Esophagus squamous epithelium (tissue), 4 donors: ENCODE results near the gene CDKAL1.

Experiments used
- CTCF ChIP-seq, 6 experiments: fragments of 450-650 bp in 4 of 6; fragments of 200-600 bp in 2 of 6; sonication (generic) in 2 of 6; IDR thresholded peaks; one replicate each; pipeline ENCODE4 v1.5.1; 2016 to 2019; ENCODE audit warnings: antibody characterized with exemption in 6 of 6, mild to moderate bottlenecking in 4 of 6, moderate library complexity in 4 of 6
- POLR2A ChIP-seq, 4 donors: fragments of 450-650 bp; IDR thresholded peaks; one replicate each; pipeline ENCODE4 v1.6.1; 2017; ENCODE audit warnings: antibody characterized with exemption in 4 of 4, mild to moderate bottlenecking in 4 of 4, moderate library complexity in 3 of 4

- TF ChIP-seq CTCF (IDR thresholded peaks at IDR 0.05) (no peak), POLR2A (IDR thresholded peaks at IDR 0.05) (no peak)
Measured at GRCh38 chr6:21246075-21246474, 711.8 kb downstream of the CDKAL1 start.
